HEK293 (cell line): Measurements from ENCODE around the gene TACR2.

Experiments used
- CTCF ChIA-PET: fragments of 350-600 bp; formaldehyde crosslinking; extraction: SDS; loops from one replicate; lab custom pipeline; 2021; ENCODE audit warnings: antibody characterized with exemption; lab: Yijun Ruan, JAX
- POLR2A ChIA-PET: fragments of 300-600 bp; formaldehyde crosslinking; extraction: SDS; loops from one replicate; lab custom pipeline; 2020; ENCODE audit warnings: antibody characterized with exemption, inconsistent platforms; lab: Yijun Ruan, JAX
- H3K27ac ChIP-seq: fragments of 200-500 bp; sonication (Bioruptor generic); 2 replicates; pipeline ENCODE4 v1.5.1; 2014; ENCODE audit warnings: low read depth, low read length, control low read depth, inconsistent platforms; ENCODE audit errors: extremely low read depth
- H3K36me3 ChIP-seq, 2 experiments: fragments of 200-500 bp in 1 of 2; sonication (Bioruptor generic) in 1 of 2; 1 replicate in 1 of 2; 2 replicates in 1 of 2; pipeline ENCODE4 v1.5.1; 2014 to 2017; ENCODE audit warnings: inconsistent platforms in 2 of 2, low read length in 2 of 2; ENCODE audit not compliant: control insufficient read depth in 2 of 2, insufficient read depth in 1 of 2
- H3K4me1 ChIP-seq: fragments of 200-500 bp; sonication (Bioruptor generic); 2 replicates; pipeline ENCODE4 v1.5.1; 2014; ENCODE audit warnings: mild to moderate bottlenecking, low read length, inconsistent platforms; ENCODE audit not compliant: control insufficient read depth, insufficient read depth
- H3K4me3 ChIP-seq: 2 replicates; pipeline ENCODE4 v1.5.1; 2011; ENCODE audit warnings: low read depth, mild to moderate bottlenecking, control low read depth, low read length, moderate library complexity
- H3K9me3 ChIP-seq: fragments of 200-500 bp; sonication (Bioruptor generic); 2 replicates; pipeline ENCODE4 v1.5.1; 2014; ENCODE audit warnings: low read depth, low read length, inconsistent platforms; ENCODE audit not compliant: control insufficient read depth, insufficient read depth
- BCL11B ChIP-seq: fragments of 450-650 bp; formaldehyde crosslinking; IDR thresholded peaks from 2 replicates; pipeline ENCODE4 v1.5.1; 2016; ENCODE audit warnings: low read depth, missing biosample characterization, missing genetic modification characterization
- GLIS2 ChIP-seq: fragments of 450-650 bp; formaldehyde crosslinking; IDR thresholded peaks from 2 replicates; pipeline ENCODE4 v1.5.1; 2016; ENCODE audit warnings: missing biosample characterization, missing genetic modification characterization
- HOXD13 ChIP-seq: sonication (generic); formaldehyde crosslinking; IDR thresholded peaks from 2 replicates; pipeline ENCODE4 v1.8.0; 2022; ENCODE audit warnings: missing genetic modification reagents, borderline replicate concordance
- KLF9 ChIP-seq: fragments of 450-650 bp; formaldehyde crosslinking; IDR thresholded peaks from 2 replicates; pipeline ENCODE4 v1.5.1; 2016; ENCODE audit warnings: missing biosample characterization, missing genetic modification characterization, low read depth
- REST ChIP-seq: fragments of 450-650 bp; formaldehyde crosslinking; IDR thresholded peaks from 2 replicates; pipeline ENCODE4 v1.5.1; 2016; ENCODE audit warnings: missing biosample characterization, missing genetic modification characterization
- SETDB1 ChIP-seq: IDR thresholded peaks from one replicate; pipeline ENCODE4 v1.6.1; 2017; ENCODE audit warnings: mild to moderate bottlenecking, low read length, moderate library complexity, mixed read lengths; ENCODE audit not compliant: insufficient read length
- TSHZ1 ChIP-seq: fragments of 450-650 bp; formaldehyde crosslinking; IDR thresholded peaks from 2 replicates; pipeline ENCODE4 v1.5.1; 2016; ENCODE audit warnings: missing biosample characterization, missing genetic modification characterization, borderline replicate concordance
- YY1 ChIP-seq: fragments of 450-650 bp; formaldehyde crosslinking; IDR thresholded peaks from 2 replicates; pipeline ENCODE4 v1.5.1; 2018; ENCODE audit warnings: missing biosample characterization, missing genetic modification characterization
- ZFHX2 ChIP-seq: fragments of 450-650 bp; formaldehyde crosslinking; conservative IDR thresholded peaks from 2 replicates; pipeline ENCODE4 v1.5.1; 2016; ENCODE audit warnings: missing biosample characterization, missing genetic modification characterization
- ZIC2 ChIP-seq: fragments of 450-650 bp; formaldehyde crosslinking; IDR thresholded peaks from 2 replicates; pipeline ENCODE4 v1.5.1; 2016; ENCODE audit warnings: missing biosample characterization, missing genetic modification characterization
- ZNF10 ChIP-seq: fragments of 450-650 bp; formaldehyde crosslinking; IDR thresholded peaks from 2 replicates; pipeline ENCODE4 v1.5.1; 2017; ENCODE audit warnings: missing biosample characterization, missing genetic modification characterization
- ZNF148 ChIP-seq: fragments of 450-650 bp; formaldehyde crosslinking; IDR thresholded peaks from 2 replicates; pipeline ENCODE4 v1.5.0; 2017; ENCODE audit warnings: missing biosample characterization, missing genetic modification characterization, borderline replicate concordance
- ZNF157 ChIP-seq: fragments of 450-650 bp; formaldehyde crosslinking; IDR thresholded peaks from 2 replicates; pipeline ENCODE4 v1.5.1; 2016; ENCODE audit warnings: missing biosample characterization, missing genetic modification characterization
- ZNF292 ChIP-seq: fragments of 450-650 bp; formaldehyde crosslinking; IDR thresholded peaks from 2 replicates; pipeline ENCODE4 v1.5.1; 2016; ENCODE audit warnings: low read depth, missing biosample characterization, missing genetic modification characterization, borderline replicate concordance
- ZNF37A ChIP-seq: fragments of 450-650 bp; IDR thresholded peaks from 2 replicates; pipeline ENCODE4 v1.5.1; 2018; ENCODE audit warnings: missing biosample characterization, missing genetic modification characterization
- ZNF558 ChIP-seq: fragments of 450-650 bp; formaldehyde crosslinking; IDR thresholded peaks from 2 replicates; pipeline ENCODE4 v1.5.1; 2016; ENCODE audit warnings: missing biosample characterization, missing genetic modification characterization
- ZNF664 ChIP-seq: fragments of 450-650 bp; formaldehyde crosslinking; IDR thresholded peaks from 2 replicates; pipeline ENCODE4 v1.5.1; 2016; ENCODE audit warnings: missing biosample characterization, missing genetic modification characterization
- ZNF76 ChIP-seq: fragments of 450-650 bp; formaldehyde crosslinking; IDR thresholded peaks from 2 replicates; pipeline ENCODE4; 2016; ENCODE audit warnings: low read depth, missing biosample characterization, missing genetic modification characterization, borderline replicate concordance
- TF ChIP-seq, protein P1 (sequence below): fragments of 450-650 bp; formaldehyde crosslinking; IDR thresholded peaks from 2 replicates; pipeline ENCODE4 v1.5.1; 2017; ENCODE audit warnings: missing biosample characterization, missing genetic modification characterization

Gene TACR2

GRCh38 chr10:69379800-69380199, 36.9 kb downstream of the TACR2 start (continued):
- TF ChIP-seq ZNF148 (tag by site-specific recombination) (no peak), TSHZ1 (tag by site-specific recombination) (no peak), REST (tag by site-specific recombination) (no peak), GLIS2 (tag by site-specific recombination) (no peak), ZNF37A (no peak)

DNA sequence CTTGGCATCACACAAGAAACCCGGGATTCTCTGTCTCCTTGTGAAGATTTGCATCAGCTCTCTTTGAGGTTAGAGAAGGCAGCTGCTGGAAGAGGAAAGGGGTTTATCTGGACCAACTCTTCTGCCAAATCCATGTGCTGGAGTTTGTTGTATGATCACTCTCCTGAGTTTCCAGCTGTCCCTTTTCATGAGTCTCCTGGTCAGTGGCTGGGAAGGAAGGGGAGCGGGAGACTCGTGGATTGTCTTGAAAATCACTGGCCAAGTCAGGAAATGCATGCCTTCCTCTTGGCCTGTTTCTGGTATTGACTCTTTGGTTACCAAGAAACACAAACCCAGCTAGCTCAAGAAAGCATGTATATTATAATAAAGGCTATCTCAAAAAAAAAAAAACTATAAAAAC, 38.8 kb downstream of the TACR2 start:
- H3K36me3 ChIP-seq = peaks cover 8 to 78% of the 10 kb centered on the region in 2 experiments; a peak in 2 of 3 replicates
- H3K4me3 ChIP-seq = no peak overlapping the region
- POLR2A ChIA-PET = no interaction called here
- H3K27ac ChIP-seq = no peak overlapping the region
- no peaks in the 10 kb centered on the region for H3K9me3 ChIP-seq
- CTCF ChIA-PET = interaction anchor here (1.3 kb wide), 1 partner anchor 30 kb away, joined by 3 read pairs; no protein-coding TSS in a partner anchor
- TF ChIP-seq SETDB1 (no peak), KLF9 (no peak), ZNF10 (no peak), ZNF292 (no peak)
- H3K4me1 ChIP-seq = no peaks in the 10 kb centered on the region

DNA sequence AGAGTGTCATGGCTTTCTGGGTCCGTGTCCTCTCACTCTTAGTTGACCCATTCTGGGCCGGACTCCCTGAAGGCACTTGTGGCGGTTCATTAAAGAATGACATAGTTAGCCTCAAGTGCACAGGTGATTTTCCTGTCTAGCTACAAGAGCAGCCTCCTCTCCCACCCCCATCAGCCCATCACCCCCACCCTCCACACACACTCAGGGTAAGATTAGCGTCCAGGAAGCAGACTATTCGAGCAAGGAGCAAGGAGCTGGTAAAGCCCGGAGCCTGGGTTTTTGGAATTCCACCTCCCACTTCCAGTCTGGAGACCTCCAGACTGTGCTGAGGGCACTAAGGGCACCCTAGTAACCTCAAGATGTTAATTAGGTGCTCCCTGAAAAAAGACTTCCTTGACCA, 39.5 kb downstream of the TACR2 start:
- Histone ChIP-seq H3K36me3 (peaks cover 8 to 77% of the 10 kb centered on the region in 2 experiments; a peak in 2 of 3 replicates), H3K4me1 (no peaks in the 10 kb centered on the region), H3K4me3 (no peak overlapping the region), H3K9me3 (no peaks in the 10 kb centered on the region), H3K27ac (no peak overlapping the region)
- POLR2A ChIA-PET = no interaction called here
- CTCF ChIA-PET = interaction anchor here (1.3 kb wide), 1 partner anchor 31 kb away, joined by 3 read pairs; no protein-coding TSS in a partner anchor
- TF ChIP-seq ZFHX2 (tag by site-specific recombination) (no peak), ZNF558 (no peak), ZNF76 (tag by site-specific recombination) (no peak), ZIC2 (tag by site-specific recombination) (no peak), YY1 (tag by site-specific recombination) (no peak), ZNF157 (tag by site-specific recombination) (no peak), REST (tag by site-specific recombination) (no peak), BCL11B (tag by site-specific recombination) (no peak), ZNF664 (tag by site-specific recombination) (no peak), HOXD13 (CRISPR knock-in tag) (no peak)
- TF ChIP-seq, protein P1, sequence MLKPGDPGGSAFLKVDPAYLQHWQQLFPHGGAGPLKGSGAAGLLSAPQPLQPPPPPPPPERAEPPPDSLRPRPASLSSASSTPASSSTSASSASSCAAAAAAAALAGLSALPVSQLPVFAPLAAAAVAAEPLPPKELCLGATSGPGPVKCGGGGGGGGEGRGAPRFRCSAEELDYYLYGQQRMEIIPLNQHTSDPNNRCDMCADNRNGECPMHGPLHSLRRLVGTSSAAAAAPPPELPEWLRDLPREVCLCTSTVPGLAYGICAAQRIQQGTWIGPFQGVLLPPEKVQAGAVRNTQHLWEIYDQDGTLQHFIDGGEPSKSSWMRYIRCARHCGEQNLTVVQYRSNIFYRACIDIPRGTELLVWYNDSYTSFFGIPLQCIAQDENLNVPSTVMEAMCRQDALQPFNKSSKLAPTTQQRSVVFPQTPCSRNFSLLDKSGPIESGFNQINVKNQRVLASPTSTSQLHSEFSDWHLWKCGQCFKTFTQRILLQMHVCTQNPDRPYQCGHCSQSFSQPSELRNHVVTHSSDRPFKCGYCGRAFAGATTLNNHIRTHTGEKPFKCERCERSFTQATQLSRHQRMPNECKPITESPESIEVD = no peak
